ENCODE results near the gene RPS16.

The RPS16 gene

DNA sequence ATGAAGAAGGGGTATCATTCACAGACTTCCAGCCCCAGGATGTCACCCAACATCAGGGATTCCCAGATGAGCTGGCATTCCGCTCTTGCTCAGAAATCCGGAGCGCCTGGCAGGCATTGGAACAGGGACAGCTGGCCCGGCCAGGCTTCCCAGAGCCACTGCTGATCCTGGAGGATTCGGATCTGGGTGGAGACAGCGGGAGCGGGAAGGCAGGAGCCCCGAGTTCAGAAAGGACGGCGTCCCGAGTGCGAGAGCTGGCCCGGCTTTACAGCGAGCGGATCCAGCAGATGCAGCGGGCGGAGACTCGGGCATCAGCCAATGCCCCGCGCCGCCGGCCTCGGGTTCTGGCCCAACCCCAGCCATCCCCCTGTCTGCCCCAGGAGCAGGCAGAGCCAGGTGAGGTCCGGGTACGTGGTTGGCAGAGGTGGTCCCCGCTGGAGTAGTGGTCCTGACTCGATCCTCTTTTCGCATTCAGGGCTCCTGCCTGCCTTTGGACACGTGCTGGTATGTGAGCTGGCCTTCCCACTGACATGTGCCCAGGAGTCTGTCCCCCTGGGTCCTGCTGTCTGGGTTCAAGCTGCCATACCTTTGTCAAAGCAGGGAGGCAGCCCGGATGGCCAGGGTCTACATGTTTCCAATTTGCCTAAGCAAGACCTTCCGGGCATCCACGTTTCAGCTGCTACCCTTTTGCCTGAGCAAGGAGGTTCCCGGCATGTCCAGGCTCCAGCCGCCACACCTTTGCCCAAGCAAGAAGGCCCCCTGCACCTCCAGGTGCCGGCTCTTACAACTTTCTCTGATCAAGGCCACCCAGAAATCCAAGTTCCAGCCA, 12.3 kb downstream of the RPS16 start:
- DNase-seq (ENCODE audit: low read depth in 1 of 2, low spot score in 1 of 2), result no peak

DNA sequence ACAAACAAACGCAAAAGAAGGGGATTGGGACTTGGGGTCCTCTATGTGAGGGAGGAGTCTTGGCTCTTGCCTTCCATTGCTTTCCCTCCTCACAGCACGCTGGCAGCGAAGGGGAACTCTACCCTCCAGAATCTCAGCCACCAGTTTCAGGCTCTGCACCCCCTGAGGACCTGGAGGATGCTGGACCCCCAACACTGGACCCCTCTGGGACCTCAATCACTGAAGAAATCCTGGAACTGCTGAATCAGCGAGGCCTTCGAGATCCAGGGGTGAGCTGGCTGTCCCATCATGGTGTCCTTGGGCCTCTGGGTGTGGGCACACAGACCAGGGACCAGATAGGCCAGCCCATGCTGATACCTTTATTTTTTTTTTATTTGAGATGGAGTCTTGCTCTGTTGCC, 13.7 kb downstream of the RPS16 start:
- no peak for DNase-seq (ENCODE audit: low read depth in 1 of 2, low spot score in 1 of 2)

DNA sequence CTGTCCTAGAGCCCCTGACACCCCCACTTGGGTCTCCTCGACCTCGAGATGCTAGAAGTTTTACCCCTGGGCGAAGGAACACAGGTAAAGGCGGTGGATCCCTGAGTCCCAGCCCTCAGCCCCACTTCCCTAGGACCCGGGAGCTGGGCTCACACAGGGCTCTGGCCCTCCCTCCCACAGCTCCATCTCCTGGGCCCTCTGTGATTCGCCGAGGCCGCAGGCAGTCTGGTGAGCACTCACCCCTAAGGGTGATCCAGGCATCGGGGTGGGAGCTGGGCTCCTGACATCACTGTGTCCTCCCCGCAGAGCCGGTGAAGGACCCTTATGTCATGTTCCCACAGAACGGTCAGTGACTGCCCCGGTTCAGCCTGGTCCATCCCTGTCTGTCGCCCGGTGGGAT, 15.0 kb downstream of the RPS16 start:
- no peak for DNase-seq (ENCODE audit: low read depth in 1 of 2, low spot score in 1 of 2)

DNA sequence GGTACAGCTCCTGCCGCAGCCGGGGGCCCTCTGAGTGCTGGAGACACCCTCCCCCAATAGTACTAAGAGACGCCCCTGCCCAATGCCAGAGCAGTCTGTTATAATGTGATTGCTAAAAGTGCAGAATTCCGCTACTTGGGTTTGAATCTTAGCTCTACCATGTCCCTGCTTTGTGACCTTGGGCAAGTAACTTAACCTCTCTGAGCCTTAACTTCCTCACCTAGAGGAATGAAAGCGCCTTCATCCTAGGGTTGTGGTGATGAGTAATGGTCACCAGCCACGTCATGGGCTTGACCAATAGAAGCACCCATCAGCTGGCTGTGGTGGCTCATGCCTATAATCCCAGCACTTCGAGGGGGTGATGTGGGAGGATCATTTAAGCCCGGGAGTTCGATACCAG, 16.7 kb downstream of the RPS16 start:
- DNase-seq (ENCODE audit: low read depth in 1 of 2, low spot score in 1 of 2), result no peak

DNA sequence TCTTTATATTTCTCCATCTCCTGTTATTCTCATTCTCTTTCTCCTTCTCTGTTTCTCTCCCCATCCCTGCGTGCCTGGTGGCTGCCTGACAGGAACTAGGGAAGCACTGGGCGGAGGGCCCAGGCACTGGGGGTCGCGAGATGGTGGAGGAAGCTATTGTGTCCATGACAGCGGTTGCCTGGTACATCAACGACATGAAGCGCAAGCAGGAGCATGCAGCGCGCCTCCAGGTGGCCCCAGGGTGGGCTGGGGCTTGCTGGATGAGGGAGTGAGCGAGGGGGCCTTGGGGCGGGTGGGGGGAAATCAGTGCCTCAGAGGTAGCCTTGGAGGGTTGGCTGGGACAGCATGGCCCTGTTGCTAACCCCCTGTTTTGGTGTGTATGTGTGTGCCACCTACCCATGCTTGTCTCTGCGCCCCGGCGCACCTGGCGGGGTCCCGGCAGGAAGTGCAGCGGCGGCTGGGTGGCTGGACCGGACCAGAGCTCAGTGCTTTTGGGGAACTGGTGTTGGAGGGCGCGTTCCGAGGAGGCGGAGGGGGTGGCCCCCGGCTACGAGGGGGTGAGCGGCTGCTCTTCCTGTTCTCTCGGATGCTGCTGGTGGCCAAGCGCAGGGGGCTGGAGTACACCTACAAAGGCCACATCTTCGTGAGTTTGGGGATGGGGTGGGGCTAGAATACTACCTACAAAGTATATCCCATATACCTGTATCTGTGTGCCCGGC, 18.1 kb downstream of the RPS16 start:
- no peak for DNase-seq (ENCODE audit: low read depth in 1 of 2, low spot score in 1 of 2)

DNA sequence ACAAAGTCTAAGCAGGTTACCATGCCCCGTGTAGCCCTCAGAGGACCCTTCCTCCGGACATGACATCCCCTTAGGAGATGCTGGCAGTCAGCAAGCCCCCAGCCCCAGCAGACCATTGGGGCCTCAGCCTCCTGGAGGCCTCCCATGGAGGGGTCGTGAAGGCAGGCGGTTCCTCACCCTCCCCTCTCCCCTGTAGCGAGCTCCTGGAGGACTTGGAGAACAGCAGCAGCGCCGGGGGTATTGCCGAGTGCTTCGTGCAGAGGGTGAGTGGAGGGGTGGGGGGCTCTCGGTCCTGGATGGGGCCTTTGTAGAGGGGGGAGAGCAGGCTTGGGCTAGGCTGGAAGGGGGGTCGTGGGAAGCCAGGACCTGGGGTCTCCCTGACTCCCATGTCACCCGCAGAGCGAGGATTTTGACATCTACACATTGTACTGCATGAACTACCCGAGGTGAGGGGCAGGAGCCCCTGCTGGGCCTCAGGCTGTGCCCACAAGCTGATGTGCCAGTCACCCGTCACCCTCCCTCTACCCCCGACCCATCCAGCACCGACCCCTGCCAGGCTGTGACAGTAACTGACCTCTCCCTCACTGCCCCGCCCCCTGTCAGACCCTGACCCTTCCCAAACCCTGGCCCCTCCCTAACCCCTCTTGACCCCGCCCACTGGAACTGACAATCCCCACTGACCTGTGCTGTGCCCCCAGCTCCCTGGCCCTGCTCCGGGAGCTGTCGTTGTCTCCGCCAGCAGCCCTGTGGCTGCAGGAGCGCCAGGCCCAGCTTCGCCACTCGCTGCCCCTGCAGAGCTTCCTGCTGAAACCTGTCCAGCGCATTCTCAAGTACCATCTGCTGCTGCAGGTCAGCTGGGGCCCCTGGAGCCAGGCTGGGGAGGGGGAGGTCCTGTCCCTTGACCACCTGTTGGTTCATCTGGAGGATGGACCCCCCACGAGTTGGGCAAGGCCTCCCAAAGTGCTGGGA, 19.3 kb downstream of the RPS16 start:
- DNase-seq (ENCODE audit: low read depth in 1 of 2, low spot score in 1 of 2), result no peak

DNA sequence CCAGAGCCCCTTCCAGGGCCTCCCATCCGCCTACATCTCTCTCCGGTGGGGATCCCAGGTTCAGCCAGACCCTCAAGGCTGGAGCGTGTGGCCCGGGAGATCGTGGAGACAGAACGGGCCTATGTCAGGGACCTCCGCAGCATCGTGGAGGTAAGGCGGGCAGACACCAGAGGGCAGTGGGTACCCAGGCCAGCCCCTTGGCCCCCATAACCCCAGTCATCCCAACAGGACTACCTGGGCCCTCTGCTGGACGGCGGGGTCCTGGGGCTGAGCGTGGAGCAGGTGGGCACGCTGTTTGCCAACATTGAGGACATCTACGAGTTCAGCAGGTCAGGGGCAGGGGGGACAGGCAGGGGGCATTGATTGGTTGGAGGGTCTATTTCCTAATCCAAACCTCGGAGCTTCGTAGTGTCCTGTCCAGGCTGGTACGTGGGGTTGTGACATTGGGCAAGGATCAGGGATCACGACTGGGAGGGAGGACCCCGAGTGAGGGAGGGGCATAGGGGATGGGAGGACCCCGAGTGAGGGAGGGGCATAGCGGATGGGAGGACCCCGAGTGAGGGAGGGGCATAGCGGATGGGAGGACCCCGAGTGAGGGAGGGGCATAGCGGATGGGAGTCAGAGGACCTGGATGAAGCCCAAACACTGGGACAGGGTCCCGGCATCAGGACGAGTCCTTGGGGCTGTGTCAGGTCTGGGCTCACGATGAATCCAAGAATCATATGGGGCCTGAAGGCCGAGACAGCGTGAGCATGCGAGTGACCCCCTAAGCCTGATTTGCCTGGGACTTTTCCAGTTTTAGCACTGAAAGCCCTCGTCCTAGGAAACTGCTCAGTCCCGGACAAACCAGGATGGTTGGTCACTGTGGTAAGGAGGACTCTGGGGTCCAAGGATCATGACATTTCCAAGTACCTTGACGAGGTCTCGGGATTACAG, 20.4 kb downstream of the RPS16 start:
- no peak for DNase-seq (ENCODE audit: low read depth in 1 of 2, low spot score in 1 of 2)

DNA sequence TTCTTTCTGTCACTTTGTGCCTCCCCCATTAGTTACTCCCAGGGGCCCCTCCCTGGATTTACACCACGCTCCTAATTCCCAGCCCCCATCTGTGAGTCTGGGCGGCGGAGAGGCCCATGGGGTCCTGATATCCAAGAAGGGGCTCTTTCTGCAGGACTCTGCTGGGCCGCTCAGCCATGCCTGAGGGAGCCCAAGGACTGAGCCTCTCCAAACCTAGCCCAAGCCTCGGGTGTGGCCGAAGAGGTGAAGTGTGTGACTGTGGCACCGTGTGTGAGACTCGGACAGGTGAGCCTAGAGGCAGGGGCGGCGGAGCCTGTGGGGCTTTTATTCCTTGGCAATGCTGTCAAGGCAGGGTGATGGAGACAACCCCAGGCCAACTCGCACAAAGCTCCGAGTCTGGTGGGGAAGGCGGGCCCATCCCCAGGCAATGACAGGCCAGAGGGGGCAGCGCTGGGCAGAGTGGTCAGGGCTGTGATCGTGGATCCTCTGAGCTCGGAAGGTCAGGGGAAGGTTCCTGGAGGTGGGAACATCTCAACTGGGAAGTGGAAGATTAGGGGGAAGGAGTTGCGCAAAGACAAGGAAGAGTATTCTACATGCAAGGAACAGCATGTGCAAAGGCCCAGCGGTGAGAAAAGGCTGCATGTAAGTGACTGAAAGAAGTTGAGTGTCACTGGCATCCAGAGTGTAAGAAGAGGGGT, 21.7 kb downstream of the RPS16 start:
- DNase-seq (ENCODE audit: low read depth in 1 of 2, low spot score in 1 of 2), result no peak

DNA sequence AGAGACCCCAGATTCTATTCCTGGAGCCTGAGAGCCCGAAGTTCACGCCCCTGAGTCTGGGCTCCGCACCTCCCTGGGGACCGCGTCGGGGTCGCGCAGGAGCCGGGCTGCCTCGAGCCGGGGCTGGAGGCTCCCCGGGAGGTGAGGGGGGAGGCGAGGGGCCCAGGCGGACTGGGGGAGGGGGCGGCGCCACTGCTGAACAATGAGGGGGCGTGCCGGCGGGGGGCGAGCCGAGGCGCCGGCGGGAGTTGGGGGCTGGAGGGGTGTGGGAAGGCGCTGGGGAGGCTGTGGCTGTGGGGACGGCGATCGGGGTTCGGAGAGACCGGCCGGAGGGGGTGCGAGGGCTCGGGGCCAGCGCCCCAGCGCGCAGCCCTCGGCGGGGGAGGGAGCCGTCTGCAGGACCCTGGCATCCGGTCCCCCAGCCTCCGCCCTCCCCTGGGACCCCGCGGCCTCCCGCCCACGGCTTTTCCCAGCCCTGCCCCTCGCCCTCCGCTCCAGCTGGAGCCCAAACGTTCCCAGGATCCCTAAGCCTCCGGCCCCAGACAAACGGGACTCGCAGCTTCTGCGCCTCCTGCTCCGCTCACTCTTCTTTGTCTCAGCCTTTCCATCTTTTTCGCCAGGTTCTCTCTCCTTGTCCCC, 22.4 kb downstream of the RPS16 start:
- no peak for DNase-seq (ENCODE audit: low read depth in 1 of 2, low spot score in 1 of 2)

DNA sequence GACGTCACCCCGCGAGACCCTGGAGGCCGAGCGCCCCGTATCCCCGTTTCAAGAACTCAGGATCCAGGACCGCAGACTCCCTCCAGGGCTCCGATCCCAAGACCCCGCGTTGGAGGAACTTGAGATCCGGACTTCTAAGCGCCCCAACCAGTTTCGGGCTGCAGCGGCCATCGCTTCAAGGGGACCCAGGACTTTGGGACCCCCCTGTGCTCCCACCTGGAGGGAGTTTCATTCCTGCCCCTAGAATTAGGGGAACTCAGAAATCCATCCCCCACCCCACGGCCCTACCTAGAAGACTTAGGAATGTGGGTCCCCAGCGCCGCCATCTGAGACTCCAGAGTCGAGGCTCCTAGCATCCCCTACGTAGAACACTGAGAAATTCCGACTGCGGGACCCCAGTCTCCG, 22.9 kb downstream of the RPS16 start:
- no peak for DNase-seq (ENCODE audit: low read depth in 1 of 2, low spot score in 1 of 2)

DNA sequence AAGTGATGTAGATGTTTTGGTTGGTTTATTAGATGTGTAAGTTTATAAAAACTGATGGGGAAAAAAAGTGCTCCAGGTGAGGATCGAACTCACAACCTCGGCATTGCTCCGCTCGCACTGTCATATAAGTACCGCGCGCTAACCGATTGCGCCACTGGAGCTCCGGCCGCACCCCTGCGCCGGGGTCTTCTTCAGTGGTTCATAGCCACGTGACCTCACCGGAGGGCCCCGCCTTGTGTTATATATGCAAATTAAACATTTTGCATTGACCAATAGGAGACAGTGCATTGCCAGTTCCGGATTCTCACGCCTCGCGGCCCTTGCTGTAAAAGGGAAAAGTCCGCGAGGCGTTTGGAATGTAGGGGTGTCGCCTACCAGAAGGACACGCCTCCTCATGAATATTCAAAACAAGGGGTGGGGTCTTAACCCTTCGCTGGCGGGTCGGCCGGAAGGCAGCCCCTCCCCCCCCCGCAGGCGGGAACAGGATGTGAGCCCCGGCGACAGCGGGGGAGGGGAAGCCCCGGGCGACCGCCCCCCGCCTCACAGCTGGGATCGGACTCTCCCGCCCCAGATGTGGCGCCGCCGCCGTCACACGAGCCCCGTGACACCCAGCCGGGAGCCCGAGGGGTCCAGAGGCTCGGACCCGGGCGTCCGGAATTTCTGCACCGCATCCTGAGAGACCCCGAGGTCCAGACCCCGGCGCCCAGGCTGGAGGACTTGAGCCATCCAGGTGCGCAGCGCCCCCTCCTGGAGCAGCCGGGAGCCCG, 23.5 kb downstream of the RPS16 start, which contains the start of gene PLEKHG2:
Gene PLEKHG2 (plus strand): TSS at position 570 of the 767 bp plus-strand sequence. CDS start 1,418 bp downstream, outside the sequence.
- peak; percentile 96 to 100 for DNase-seq (ENCODE audit: low read depth in 1 of 2, low spot score in 1 of 2)

DNA sequence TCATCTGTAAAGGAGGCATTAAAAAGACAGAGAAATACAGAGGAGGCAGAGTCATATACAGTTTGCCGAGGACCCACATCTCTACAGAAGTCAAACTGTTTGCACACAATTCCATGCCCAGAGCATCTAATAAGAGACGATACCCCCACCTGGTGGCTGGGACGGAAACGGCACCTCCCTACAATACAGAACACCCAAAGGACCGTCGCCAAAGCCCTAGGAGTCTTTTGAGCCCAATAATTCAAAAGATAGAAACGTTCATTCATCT, 24.0 kb downstream of the RPS16 start:
- peak; percentile 69 to 91 for DNase-seq (ENCODE audit: low read depth in 1 of 2, low spot score in 1 of 2)

DNA sequence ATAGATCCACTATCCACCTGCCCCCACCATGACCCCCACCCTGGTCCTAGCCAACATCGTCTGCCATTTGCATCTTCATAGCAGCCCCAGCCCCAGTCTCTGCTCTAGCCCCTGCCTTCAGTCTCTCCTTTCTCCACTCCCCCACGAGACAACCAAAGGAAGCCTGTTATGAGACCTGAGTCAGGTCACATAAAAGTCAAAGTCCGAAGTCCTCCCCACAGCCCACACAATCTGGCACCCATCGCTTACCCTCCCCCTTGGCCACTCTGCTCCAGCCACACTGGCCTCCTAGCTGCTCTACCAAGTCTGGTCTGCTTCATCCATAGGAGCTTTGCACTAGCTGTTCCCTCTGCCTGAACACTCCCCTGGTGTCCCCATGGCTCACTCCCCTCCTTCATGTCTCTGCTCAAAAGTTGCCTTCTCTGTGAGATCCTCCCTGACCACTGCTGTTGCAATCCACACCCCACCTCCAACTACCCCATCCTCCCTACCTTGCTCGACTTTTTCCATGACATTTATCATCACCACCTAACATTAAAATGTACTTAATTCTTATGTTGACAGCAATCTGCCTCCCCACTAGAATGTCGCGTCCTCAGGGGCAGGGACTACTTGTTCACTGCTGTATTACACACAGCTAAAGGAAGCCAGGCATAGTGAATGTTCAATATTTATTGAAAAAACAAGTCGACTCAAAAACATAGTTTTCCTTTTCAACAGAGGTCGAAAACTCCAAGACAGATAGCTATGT, 24.5 kb downstream of the RPS16 start:
- no peak for DNase-seq (ENCODE audit: low read depth in 1 of 2, low spot score in 1 of 2)

DNA sequence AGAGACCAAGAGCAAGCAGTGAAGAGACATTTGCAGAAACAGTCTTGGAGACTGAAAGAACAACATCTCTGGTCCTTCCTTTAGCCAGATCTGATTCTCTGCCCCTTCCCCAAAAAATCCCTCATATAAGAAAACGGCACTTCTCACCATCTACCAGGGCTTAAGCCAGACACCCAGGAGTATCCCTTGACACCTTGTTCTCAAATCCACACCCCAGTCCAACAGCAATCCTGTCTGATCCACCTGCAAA, 25.0 kb downstream of the RPS16 start:
- no peak for DNase-seq (ENCODE audit: low read depth in 1 of 2, low spot score in 1 of 2)

DNA sequence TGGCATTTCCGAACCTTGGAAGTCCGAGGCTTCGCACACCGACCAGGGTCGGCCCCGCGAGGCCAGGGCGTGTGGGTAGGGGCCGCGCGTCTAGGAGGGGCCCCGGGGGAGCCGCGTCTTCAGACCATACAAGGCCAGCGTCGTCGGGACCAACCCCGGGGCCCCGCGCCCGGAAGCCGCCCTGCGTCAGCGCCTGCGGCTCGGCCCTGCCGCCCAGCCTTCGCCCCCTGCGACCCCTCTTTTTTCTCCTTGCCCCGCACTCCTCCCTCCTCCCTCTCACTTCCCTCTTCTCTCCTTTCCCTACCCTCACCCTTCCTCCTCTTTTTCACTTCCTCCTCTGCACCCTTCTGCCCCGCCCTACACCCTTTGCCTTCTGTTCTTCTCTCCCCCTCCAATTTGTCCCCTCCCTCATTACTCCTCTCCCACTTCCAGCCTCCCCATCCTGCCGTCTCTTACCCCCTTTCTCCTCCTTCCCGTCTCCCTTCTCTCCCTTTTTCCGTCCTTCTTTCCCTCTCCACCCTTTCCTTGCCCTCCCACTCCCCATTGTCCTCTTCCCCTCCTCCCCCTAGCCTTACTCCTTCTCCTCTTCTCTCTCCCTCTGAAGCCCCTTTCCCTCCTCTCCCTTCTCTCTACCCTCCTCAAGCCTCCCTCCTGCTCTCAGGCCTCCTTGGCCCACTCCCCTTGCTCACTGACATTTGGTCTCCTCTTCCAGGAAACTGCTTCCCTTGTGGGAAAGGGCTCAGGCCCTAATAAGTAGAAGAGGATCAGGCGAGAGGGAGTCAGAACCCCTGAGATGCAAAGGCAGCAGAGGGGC, 25.5 kb downstream of the RPS16 start:
- no peak for DNase-seq (ENCODE audit: low read depth in 1 of 2, low spot score in 1 of 2)

DNA sequence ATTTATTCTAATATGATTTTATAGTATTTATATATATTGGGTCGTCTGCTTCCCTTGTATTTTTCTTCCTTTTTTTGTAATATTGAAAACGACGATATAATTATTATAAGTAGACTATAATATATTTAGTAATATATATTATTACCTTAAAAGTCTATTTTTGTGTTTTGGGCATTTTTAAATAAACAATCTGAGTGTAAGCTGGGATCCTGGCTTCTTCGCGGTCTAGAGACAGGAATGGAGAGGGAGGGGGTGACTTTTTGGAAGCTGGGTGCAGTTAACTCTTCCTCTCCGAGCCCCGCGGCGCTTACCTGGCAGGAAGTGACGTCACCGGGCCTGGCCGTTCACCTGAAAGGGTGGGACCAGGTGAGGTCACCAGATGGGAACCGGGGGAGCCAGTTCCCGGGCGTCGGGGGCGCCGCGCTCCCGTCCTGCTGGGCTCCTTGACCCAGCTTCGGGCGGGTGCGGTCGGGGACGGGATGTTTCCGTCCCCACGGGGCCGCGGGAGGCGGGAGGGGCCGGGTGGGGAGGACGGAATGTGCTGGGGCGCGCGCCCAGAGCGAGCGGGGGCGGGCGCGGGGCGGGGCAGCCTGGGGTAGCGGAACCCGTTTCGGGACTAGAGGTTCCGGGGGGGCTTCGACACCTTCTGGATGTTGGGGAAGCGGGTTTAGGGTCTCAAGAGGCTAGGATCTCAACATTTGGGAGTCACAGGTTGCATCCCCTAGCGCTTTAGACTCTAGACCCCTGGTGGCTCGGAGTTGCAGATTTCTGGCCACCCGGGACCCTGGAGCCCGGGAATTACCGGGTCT, 26.3 kb downstream of the RPS16 start:
- peak in 1 of 2 donors; percentile 65 for DNase-seq (ENCODE audit: low read depth in 1 of 2, low spot score in 1 of 2)

Measured in activated CD4-positive, alpha-beta T cell treated with anti-CD3 and anti-CD28 coated beads, Interleukin-2, amount 50 U/mL, for 24 hours (primary cell).